ENCODE measurements around the gene ZNF787. TPM values are rescaled to one million over a fixed set of nuclear protein-coding genes. Genes with fewer than 3 reads are reported as not detected.

Gene ZNF787
- total and polyA plus RNA-seq, 4 experiments from 2014 or later: 0.67 to 34.1 (median 16.3) TPM

DNA sequence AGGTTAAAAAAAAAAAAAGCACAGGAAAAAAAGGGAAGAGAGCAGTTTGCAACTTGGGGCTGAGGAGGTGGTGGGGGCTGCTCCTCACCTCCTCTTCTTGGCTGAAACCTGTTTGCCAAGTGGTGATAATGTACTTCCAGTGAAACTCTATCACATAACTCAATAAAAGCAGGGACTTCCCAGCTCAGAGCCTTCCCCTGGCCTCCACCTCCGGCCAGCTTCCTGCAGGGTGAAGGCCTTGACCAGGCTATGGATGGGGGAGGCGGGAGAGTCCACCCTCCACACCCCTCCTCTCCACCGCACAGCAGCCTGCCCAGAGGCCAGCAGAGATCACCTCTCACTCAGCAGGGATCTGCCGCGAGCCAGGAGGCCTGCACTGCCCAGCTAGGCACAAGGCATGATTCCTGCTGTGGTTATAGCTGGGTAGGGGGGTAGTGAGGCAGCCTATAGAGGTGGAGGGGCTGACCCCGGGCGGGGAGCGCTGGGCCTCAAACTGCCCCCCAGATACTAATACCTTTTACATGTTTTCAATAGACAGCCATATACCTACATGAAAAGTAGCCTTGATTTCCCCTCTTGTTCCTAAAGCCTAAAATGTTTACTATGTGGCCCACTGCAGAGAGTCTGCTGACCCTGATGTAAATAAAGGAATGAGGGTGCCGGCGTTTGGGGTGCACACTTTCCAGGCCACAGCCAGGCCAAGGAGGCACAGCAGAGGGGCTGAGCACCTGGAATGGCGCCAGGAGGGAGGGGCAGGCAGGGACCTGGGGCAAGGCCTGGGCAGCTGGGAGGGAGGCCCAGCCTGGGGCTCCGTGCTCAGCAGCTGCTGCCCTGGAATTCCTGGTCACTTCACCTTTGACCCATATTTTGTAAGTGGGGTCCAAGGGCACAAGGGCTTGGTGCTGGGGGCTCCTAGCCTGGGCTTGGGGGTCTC lies 10.3 kb downstream of the ZNF787 start:
- no peaks in the 10 kb centered on the region for H3K36me3 ChIP-seq (ENCODE audit: insufficient read depth, low read length)
- peaks cover 15% of the 10 kb centered on the region for H3K4me1 ChIP-seq (ENCODE audit: insufficient read depth, low read length)
- Mint-ChIP-seq H3K27ac (peak overlapping the region in 4 of 7 donors; percentile 8 to 77 (median 46)), H3K9me3 (no peaks in the 10 kb centered on the region), H3K27me3 (no peaks in the 10 kb centered on the region), H3K4me1 (peaks cover 27 to 71% (median 37%) of the 10 kb centered on the region in 4 donors), H3K4me3 (peak overlapping the region in 1 of 8 donors; percentile 28), H3K36me3 (peaks cover 0 to 4% of the 10 kb centered on the region in 2 donors)
- ChIA-PET CTCF (ENCODE audit: partially characterized antibody) (no interaction called here), POLR2A (ENCODE audit: partially characterized antibody) (no interaction called here)
- intact Hi-C loops (cut with micrococcal nuclease): no loop called here
- H3K9me3 ChIP-seq (ENCODE audit: control insufficient read depth in 1 of 2, low read length in 2 of 2): no peaks in the 10 kb centered on the region
- no peak overlapping the region for H3K27ac ChIP-seq (ENCODE audit: low read depth, low read length)
- no peak overlapping the region for H3K4me3 ChIP-seq (ENCODE audit: low read length in 2 of 2)
- DNase-seq: no peak
- no peaks in the 10 kb centered on the region for H3K27me3 ChIP-seq (ENCODE audit: insufficient read depth, low read length)

- intact Hi-C loops (cut with micrococcal nuclease): no loop called here
These were observed 11.9 kb downstream of the ZNF787 start for GRCh38 chr19:56109226-56109625.

DNA sequence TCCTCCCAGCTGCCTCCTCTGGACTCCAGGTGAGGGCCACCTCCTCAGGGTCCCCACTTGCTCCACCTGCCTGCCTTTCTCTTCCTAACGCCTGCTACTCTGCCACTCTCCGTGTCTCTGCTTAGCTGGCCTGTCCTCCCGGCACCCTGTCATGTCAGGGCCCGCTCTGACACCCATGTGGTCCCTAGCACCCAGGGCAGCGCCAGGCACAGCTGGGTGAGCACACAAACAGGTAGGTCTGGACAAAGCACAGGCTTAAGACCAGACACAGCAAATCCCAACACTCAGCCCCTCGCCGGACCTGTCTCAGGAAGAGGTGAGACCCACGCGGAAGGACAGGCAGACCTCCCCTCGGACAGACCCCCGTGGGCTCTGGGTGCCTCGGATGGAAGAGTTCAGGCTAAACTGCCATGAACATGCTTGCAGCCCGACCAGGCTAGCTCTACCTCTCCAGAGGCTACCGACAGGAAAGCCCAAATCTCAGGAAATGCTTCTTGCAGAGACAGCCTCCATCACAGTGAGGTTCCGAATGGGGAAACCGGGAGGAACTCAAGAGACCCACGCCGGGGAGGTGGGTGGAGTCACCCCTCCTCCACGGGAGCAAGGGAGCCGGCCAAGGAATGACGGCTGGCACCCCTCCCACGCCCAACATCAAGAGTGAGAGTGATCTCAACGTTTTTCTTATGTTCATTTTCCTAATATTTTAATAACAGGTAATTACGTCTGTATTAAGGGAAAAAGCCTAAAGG lies 12.5 kb downstream of the ZNF787 start:
- peaks cover 0 to 8% of the 10 kb centered on the region in 2 donors for H3K36me3 Mint-ChIP-seq
- peaks cover 23 to 66% (median 31%) of the 10 kb centered on the region in 4 donors for H3K4me1 Mint-ChIP-seq
- ChIA-PET CTCF (ENCODE audit: partially characterized antibody) (no interaction called here), POLR2A (ENCODE audit: partially characterized antibody) (no interaction called here)
- no peak for DNase-seq
- no peaks in the 10 kb centered on the region for H3K27me3 ChIP-seq (ENCODE audit: insufficient read depth, low read length)
- H3K9me3 Mint-ChIP-seq: no peaks in the 10 kb centered on the region
- H3K27ac Mint-ChIP-seq: peak overlapping the region in 3 of 7 donors; percentile 36 to 84 (median 64)
- peaks cover 17% of the 10 kb centered on the region for H3K4me1 ChIP-seq (ENCODE audit: insufficient read depth, low read length)
- H3K27ac ChIP-seq (ENCODE audit: low read depth, low read length): no peak overlapping the region
- no peaks in the 10 kb centered on the region for H3K27me3 Mint-ChIP-seq
- H3K36me3 ChIP-seq (ENCODE audit: insufficient read depth, low read length): no peaks in the 10 kb centered on the region
- intact Hi-C loops (cut with micrococcal nuclease): no loop called here
- H3K4me3 ChIP-seq (ENCODE audit: low read length in 2 of 2): no peak overlapping the region
- no peak overlapping the region for H3K4me3 Mint-ChIP-seq
- no peaks in the 10 kb centered on the region for H3K9me3 ChIP-seq (ENCODE audit: control insufficient read depth in 1 of 2, low read length in 2 of 2)

More at GRCh38 chr19:56109226-56109625, 11.9 kb downstream of the ZNF787 start:
- Histone ChIP-seq H3K27ac (ENCODE audit: low read depth, low read length) (no peak overlapping the region), H3K9me3 (ENCODE audit: control insufficient read depth in 1 of 2, low read length in 2 of 2) (no peaks in the 10 kb centered on the region), H3K36me3 (ENCODE audit: insufficient read depth, low read length) (no peaks in the 10 kb centered on the region), H3K27me3 (ENCODE audit: insufficient read depth, low read length) (no peaks in the 10 kb centered on the region), H3K4me3 (ENCODE audit: low read length in 2 of 2) (no peak overlapping the region), H3K4me1 (ENCODE audit: insufficient read depth, low read length) (peaks cover 20% of the 10 kb centered on the region)
- no peaks in the 10 kb centered on the region for H3K27me3 Mint-ChIP-seq
- no peak overlapping the region for H3K4me3 Mint-ChIP-seq
- H3K9me3 Mint-ChIP-seq: no peaks in the 10 kb centered on the region
- DNase-seq: no peak
- no peak overlapping the region for H3K27ac Mint-ChIP-seq
- ChIA-PET CTCF (ENCODE audit: partially characterized antibody) (no interaction called here), POLR2A (ENCODE audit: partially characterized antibody) (no interaction called here)
- H3K4me1 Mint-ChIP-seq: peaks cover 26 to 72% (median 35%) of the 10 kb centered on the region in 4 donors
- H3K36me3 Mint-ChIP-seq: peaks cover 0 to 8% of the 10 kb centered on the region in 2 donors

- H3K36me3 Mint-ChIP-seq: peaks cover 0 to 8% of the 10 kb centered on the region in 2 donors
- CTCF ChIA-PET (ENCODE audit: partially characterized antibody): no interaction called here
- no peak overlapping the region for H3K4me3 ChIP-seq (ENCODE audit: low read length in 2 of 2)
- POLR2A ChIA-PET (ENCODE audit: partially characterized antibody): no interaction called here
- no peak overlapping the region for H3K4me3 Mint-ChIP-seq
- H3K9me3 Mint-ChIP-seq: no peaks in the 10 kb centered on the region
- no peaks in the 10 kb centered on the region for H3K27me3 Mint-ChIP-seq
- H3K4me1 ChIP-seq (ENCODE audit: insufficient read depth, low read length): peaks cover 9% of the 10 kb centered on the region
- intact Hi-C loops (cut with micrococcal nuclease): no loop called here
- peaks cover 16 to 58% (median 23%) of the 10 kb centered on the region in 4 donors for H3K4me1 Mint-ChIP-seq
- no peaks in the 10 kb centered on the region for H3K27me3 ChIP-seq (ENCODE audit: insufficient read depth, low read length)
- peaks cover under 1% of the 10 kb centered on the region for H3K36me3 ChIP-seq (ENCODE audit: insufficient read depth, low read length)
- no peak for DNase-seq
- no peak overlapping the region for H3K27ac ChIP-seq (ENCODE audit: low read depth, low read length)
- peak overlapping the region in 1 of 7 donors; percentile 64 for H3K27ac Mint-ChIP-seq
- no peaks in the 10 kb centered on the region for H3K9me3 ChIP-seq (ENCODE audit: control insufficient read depth in 1 of 2, low read length in 2 of 2)
These were observed 13.3 kb downstream of the ZNF787 start for GRCh38 chr19:56107626-56108351.

DNA sequence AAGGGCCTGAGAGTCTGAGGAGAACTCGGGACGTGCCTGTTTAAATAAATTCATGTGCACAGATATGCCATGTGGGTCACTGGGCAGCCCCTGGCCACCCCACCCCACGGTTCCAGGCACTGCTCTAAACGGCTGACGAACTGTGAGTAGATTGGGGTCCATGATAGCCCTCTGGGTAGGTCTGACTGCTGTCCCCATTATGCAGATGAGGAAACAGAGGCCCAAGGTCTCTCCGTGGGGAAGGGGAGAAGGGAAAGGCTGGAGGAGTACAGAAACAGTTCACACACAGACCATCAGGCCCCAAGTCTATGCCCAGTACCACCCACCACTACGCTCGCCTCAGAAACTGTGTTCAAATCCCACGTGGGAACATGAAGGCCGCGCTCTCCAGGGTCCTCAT lies 14.1 kb downstream of the ZNF787 start:
- no peaks in the 10 kb centered on the region for H3K9me3 Mint-ChIP-seq
- Histone ChIP-seq H3K9me3 (ENCODE audit: control insufficient read depth in 1 of 2, low read length in 2 of 2) (no peaks in the 10 kb centered on the region), H3K4me3 (ENCODE audit: low read length in 2 of 2) (no peak overlapping the region), H3K27ac (ENCODE audit: low read depth, low read length) (no peak overlapping the region), H3K27me3 (ENCODE audit: insufficient read depth, low read length) (no peaks in the 10 kb centered on the region), H3K36me3 (ENCODE audit: insufficient read depth, low read length) (peaks cover 9% of the 10 kb centered on the region), H3K4me1 (ENCODE audit: insufficient read depth, low read length) (peaks cover 9% of the 10 kb centered on the region)
- peaks cover 12 to 52% (median 17%) of the 10 kb centered on the region in 4 donors for H3K4me1 Mint-ChIP-seq
- H3K36me3 Mint-ChIP-seq: peaks cover 0 to 12% of the 10 kb centered on the region in 2 donors
- H3K27me3 Mint-ChIP-seq: no peaks in the 10 kb centered on the region
- DNase-seq: no peak
- intact Hi-C loops (cut with micrococcal nuclease): no loop called here
- CTCF ChIA-PET (ENCODE audit: partially characterized antibody): no interaction called here
- peak overlapping the region in 1 of 8 donors; percentile 17 for H3K4me3 Mint-ChIP-seq
- POLR2A ChIA-PET (ENCODE audit: partially characterized antibody): no interaction called here
- peak overlapping the region in 3 of 7 donors; percentile 13 to 51 (median 29) for H3K27ac Mint-ChIP-seq

GRCh38 chr19:56106397-56106849 lies 14.7 kb downstream of the ZNF787 start:
- H3K27ac Mint-ChIP-seq: peak overlapping the region in 1 of 7 donors; percentile 29
- ChIA-PET POLR2A (ENCODE audit: partially characterized antibody) (no interaction called here), CTCF (ENCODE audit: partially characterized antibody) (no interaction called here)
- H3K4me3 ChIP-seq (ENCODE audit: low read length in 2 of 2): no peak overlapping the region
- H3K4me3 Mint-ChIP-seq: peak overlapping the region in 1 of 8 donors; percentile 49
- no peaks in the 10 kb centered on the region for H3K27me3 Mint-ChIP-seq
- no peak overlapping the region for H3K27ac ChIP-seq (ENCODE audit: low read depth, low read length)
- H3K9me3 Mint-ChIP-seq: no peaks in the 10 kb centered on the region
- peaks cover 0 to 17% of the 10 kb centered on the region in 2 donors for H3K36me3 Mint-ChIP-seq
- no peak for DNase-seq
- peaks cover 11% of the 10 kb centered on the region for H3K36me3 ChIP-seq (ENCODE audit: insufficient read depth, low read length)
- intact Hi-C loops (cut with micrococcal nuclease): no loop called here
- H3K4me1 ChIP-seq (ENCODE audit: insufficient read depth, low read length): peaks cover 9% of the 10 kb centered on the region
- H3K27me3 ChIP-seq (ENCODE audit: insufficient read depth, low read length): no peaks in the 10 kb centered on the region
- H3K9me3 ChIP-seq (ENCODE audit: control insufficient read depth in 1 of 2, low read length in 2 of 2): no peaks in the 10 kb centered on the region
- peaks cover 12 to 46% (median 17%) of the 10 kb centered on the region in 4 donors for H3K4me1 Mint-ChIP-seq
